ENCODE results near the gene HSD3B7. TPM values are rescaled to one million over a fixed set of nuclear protein-coding genes. Genes with fewer than 3 reads are reported as not detected.

The HSD3B7 gene
- total and polyA plus RNA-seq, 2 of the 8 experiments (the other 6 are each of a cell fraction or from before 2014, with no cell fraction given): 2.9 to 6.6 TPM

DNA sequence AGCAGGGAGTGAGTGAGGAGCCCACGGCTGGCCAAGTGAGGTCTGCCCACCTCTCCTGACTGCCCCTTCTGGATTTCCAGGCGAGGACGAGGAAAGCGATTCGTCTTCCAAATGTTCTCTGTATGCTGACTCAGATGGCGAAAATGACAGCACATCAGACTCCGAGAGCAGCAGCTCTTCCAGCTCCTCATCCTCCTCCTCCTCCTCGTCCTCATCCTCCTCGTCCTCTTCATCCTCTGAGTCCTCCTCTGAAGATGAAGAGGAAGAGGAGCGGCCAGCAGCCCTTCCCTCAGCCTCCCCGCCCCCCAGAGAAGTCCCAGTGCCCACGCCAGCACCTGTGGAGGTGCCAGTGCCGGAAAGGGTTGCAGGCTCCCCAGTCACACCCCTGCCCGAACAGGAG, 13.7 kb upstream of the HSD3B7 start:
- Histone ChIP-seq H4K8ac (ENCODE audit: extremely low read depth, insufficient read depth, low read length) (no peak overlapping the region), H3K27ac (ENCODE audit: low read depth, low read length) (no peak overlapping the region), H4K20me1 (replicated peaks in 1 of 2; ENCODE audit: control insufficient read depth in 1 of 2, insufficient read depth in 2 of 2, low read length in 2 of 2) (peaks cover 0 to 6% of the 10 kb centered on the region in 2 experiments), H3K36me3 (ENCODE audit: control insufficient read depth in 2 of 4, insufficient read depth in 4 of 4, low read length in 3 of 4) (peaks cover 35 to 70% (median 54%) of the 10 kb centered on the region in 4 experiments), H3K4ac (replicated peaks; ENCODE audit: insufficient read length, low read depth, low read length) (no peak overlapping the region), H2BK12ac (ENCODE audit: low read depth, low read length) (no peak overlapping the region), H2BK120ac (replicated peaks; ENCODE audit: low read depth, low read length) (no peak overlapping the region), H3K9ac (replicated peaks in 1 of 4; ENCODE audit: extremely low read depth in 1 of 4, low read depth in 3 of 4, low read length in 3 of 4) (no peak overlapping the region), H2AK5ac (ENCODE audit: low read depth, low read length) (no peak overlapping the region), H3K14ac (ENCODE audit: insufficient read length) (no peak overlapping the region), H2BK5ac (ENCODE audit: low read depth, low read length) (no peak overlapping the region), H4K91ac (replicated peaks; ENCODE audit: insufficient read length, low read length) (no peak overlapping the region), H3K4me3 (ENCODE audit: extremely low read depth in 1 of 4, insufficient read depth in 2 of 4, low read depth in 3 of 4, low read length in 4 of 4) (no peak overlapping the region), H3K23me2 (ENCODE audit: low read depth, low read length) (peaks cover 2% of the 10 kb centered on the region; the same call in 1 of the 2 replicates), H3K79me2 (ENCODE audit: control insufficient read depth in 1 of 2, insufficient read depth in 2 of 2, low read length in 2 of 2) (no peaks in the 10 kb centered on the region), H3K79me1 (ENCODE audit: low read depth, low read length) (no peaks in the 10 kb centered on the region; the same call in 1 of the 2 replicates), H2BK20ac (ENCODE audit: low read length) (no peak overlapping the region), H2AFZ (ENCODE audit: low read length) (no peak overlapping the region), H3K18ac (ENCODE audit: extremely low read depth, low read length) (no peak overlapping the region), H4K5ac (ENCODE audit: insufficient read length, low read depth, low read length) (no peak overlapping the region), H3K4me2 (ENCODE audit: insufficient read depth in 1 of 2, low read depth in 2 of 2, low read length in 2 of 2) (no peak overlapping the region), H3K9me3 (ENCODE audit: insufficient read depth in 2 of 2, low read depth in 1 of 2, low read length in 1 of 2) (no peaks in the 10 kb centered on the region), H2BK15ac (ENCODE audit: low read length) (no peak overlapping the region), H3K56ac (replicated peaks; ENCODE audit: insufficient read length, low read depth, low read length) (no peak overlapping the region), H3K27me3 (replicated peaks in 1 of 4; ENCODE audit: control insufficient read depth in 3 of 4, extremely low read depth in 1 of 4, insufficient read depth in 3 of 4, low read length in 3 of 4) (no peaks in the 10 kb centered on the region), H3K4me1 (replicated peaks in 1 of 4; ENCODE audit: control insufficient read depth in 3 of 4, insufficient read depth in 4 of 4, low read length in 3 of 4) (no peaks in the 10 kb centered on the region), H3K23ac (ENCODE audit: insufficient read length) (no peak overlapping the region)
- TF ChIP-seq TBP (IDR thresholded peaks at IDR 0.05; ENCODE audit: low read depth, low read length): no peak
- no peak for FAIRE-seq
- no peak for DNase-seq (ENCODE audit: low read depth in 1 of 2, low spot score in 2 of 2)
- CTCF ChIA-PET (ENCODE audit: partially characterized antibody): interaction anchor here (1.0 kb wide), 1 partner anchor 13 kb away, joined by 3 read pairs; the partner anchor contains the start of gene HSD3B7
- 95% methylated on average over 8 of the region's 14 CpGs; no CpG with 5 or more reads in 1 of the 2 experiments for WGBS, 2 experiments (ENCODE audit: extremely low coverage in 1 of 2, insufficient coverage in 1 of 2, insufficient read length in 1 of 2, insufficient replicate concordance in 2 of 2, low coverage in 1 of 2, low lambda C conversion rate in 2 of 2, missing lambda C conversion rate in 1 of 2)
- POLR2A ChIA-PET (ENCODE audit: partially characterized antibody): interaction anchor here (0.5 to 5.0 kb wide), 5 partner anchors 10 to 236 kb away, joined by 3 to 26 read pairs (median 9); partner anchors contain the start of genes HSD3B7 and SETD1A

Measured in H1 (cell line).